Fibroblast of mammary gland (primary cell): ENCODE results near the gene HNMT.

Experiments used
- DNase-seq: peaks from one replicate; pipeline ENCODE4 v3.0.0-alpha.2; 2010; ENCODE audit warnings: low read depth
- H3K4me3 ChIP-seq: 2 replicates; pipeline ENCODE4 v1.5.1; 2011; ENCODE audit warnings: low read depth, mild to moderate bottlenecking, low read length, moderate library complexity; ENCODE audit not compliant: control insufficient read depth
- CTCF ChIP-seq: conservative IDR thresholded peaks from 2 replicates; pipeline ENCODE4 v1.5.1; 2011; ENCODE audit warnings: low read depth, low read length, inconsistent platforms; ENCODE audit not compliant: control insufficient read depth, insufficient read depth

Gene HNMT

GRCh38 chr2:138009622-138010021 lies 45.3 kb downstream of the HNMT start:
- H3K4me3 ChIP-seq = no peak overlapping the region
- DNase-seq = no peak
- TF ChIP-seq CTCF = no peak

GRCh38 chr2:138010890-138011289 lies 46.6 kb downstream of the HNMT start:
- DNase-seq = no peak
- no peak overlapping the region for H3K4me3 ChIP-seq
- TF ChIP-seq CTCF = no peak

GRCh38 chr2:138012082-138012481 lies 47.8 kb downstream of the HNMT start:
- H3K4me3 ChIP-seq = no peak overlapping the region
- DNase-seq = no peak
- no peak for TF ChIP-seq CTCF

- H3K4me3 ChIP-seq = no peak overlapping the region
- TF ChIP-seq CTCF = no peak
- DNase-seq = no peak
These were observed 48.7 kb downstream of the HNMT start for GRCh38 chr2:138012968-138013367.

GRCh38 chr2:138013639-138014038 lies 49.4 kb downstream of the HNMT start:
- TF ChIP-seq CTCF = no peak
- H3K4me3 ChIP-seq = no peak overlapping the region
- DNase-seq = no peak

GRCh38 chr2:138015494-138015893 lies 51.2 kb downstream of the HNMT start:
- TF ChIP-seq CTCF = no peak
- no peak overlapping the region for H3K4me3 ChIP-seq
- DNase-seq = no peak
